IMR-90 (cell line): Measurements from ENCODE around the gene NCLN. TPM values are rescaled to one million over a fixed set of nuclear protein-coding genes. Genes with fewer than 3 reads are reported as not detected.

Source experiments
- ATAC-seq: fragments of 200-7000 bp; cut with Tn5 transposase; 2 replicates; pipeline ENCODE4 v1.9.1; 2020; ENCODE audit warnings: low read depth, mild to moderate bottlenecking, moderate library complexity
- BruUV-seq: library from RNA; stranded (reverse); fragments of 400-500 nt; replicated peaks from 2 replicates; lab custom pipeline; 2021; lab: Mats Ljungman, UMichigan
- CTCF ChIA-PET: fragments of 300-600 bp; formaldehyde crosslinking; extraction: SDS; loops from one replicate; lab custom pipeline; 2021; ENCODE audit warnings: antibody characterized with exemption; lab: Yijun Ruan, JAX
- POLR2A ChIA-PET: fragments of 300-600 bp; sonication (Branson Sonifier 250); formaldehyde crosslinking; loops from one replicate; lab custom pipeline; 2022; ENCODE audit warnings: antibody characterized with exemption; ENCODE audit not compliant: unreplicated experiment; lab: Charles Lee
- DNase-seq: peaks from one replicate; pipeline ENCODE4 v3.0.0; 2013
- H2AFZ ChIP-seq: replicated peaks from 2 replicates; pipeline ENCODE3; 2013; ENCODE audit warnings: low read length, mild to moderate bottlenecking; ENCODE audit not compliant: poor library complexity
- H2AK5ac ChIP-seq: 2 replicates; pipeline ENCODE4 v1.6.1; 2013; ENCODE audit warnings: low read depth, low read length, inconsistent platforms
- H2AK9ac ChIP-seq: replicated peaks from 2 replicates; pipeline ENCODE3; 2013; ENCODE audit warnings: mild to moderate bottlenecking, low read depth, low read length, moderate library complexity; ENCODE audit not compliant: poor library complexity
- H2BK120ac ChIP-seq: 2 replicates; pipeline ENCODE4 v1.6.1; 2013; ENCODE audit warnings: low read depth, low read length, inconsistent platforms
- H2BK15ac ChIP-seq: 3 replicates; pipeline ENCODE4 v1.6.1; 2013; ENCODE audit warnings: low read depth, low read length, inconsistent platforms
- H2BK20ac ChIP-seq: 2 replicates; pipeline ENCODE4 v1.6.1; 2013; ENCODE audit warnings: low read depth, mild to moderate bottlenecking, inconsistent platforms, low read length, moderate library complexity
- H2BK5ac ChIP-seq: 2 replicates; pipeline ENCODE4 v1.6.1; 2013; ENCODE audit warnings: mild to moderate bottlenecking, low read depth, low read length, inconsistent platforms; ENCODE audit not compliant: poor library complexity, severe bottlenecking
- H3K14ac ChIP-seq: replicated peaks from 2 replicates; pipeline ENCODE4 v1.6.1; 2013; ENCODE audit warnings: low read depth, low read length, inconsistent platforms
- H3K18ac ChIP-seq: 2 replicates; pipeline ENCODE4 v1.6.1; 2013; ENCODE audit warnings: low read depth, low read length, control low read depth
- H3K23ac ChIP-seq: 2 replicates; pipeline ENCODE4 v1.6.1; 2013; ENCODE audit warnings: low read depth, low read length, inconsistent platforms
- H3K27ac ChIP-seq: 2 replicates; pipeline ENCODE4 v1.5.1; 2013; ENCODE audit warnings: mild to moderate bottlenecking, control low read depth, low read length; ENCODE audit not compliant: insufficient read depth
- H3K27me3 ChIP-seq: 2 replicates; pipeline ENCODE4 v1.6.1; 2013; ENCODE audit warnings: low read length; ENCODE audit not compliant: control insufficient read depth, insufficient read depth
- H3K36me3 ChIP-seq: 2 replicates; pipeline ENCODE4 v1.6.1; 2013; ENCODE audit warnings: low read length, mixed read lengths; ENCODE audit not compliant: control insufficient read depth, insufficient read depth
- H3K4ac ChIP-seq: 2 replicates; pipeline ENCODE4 v1.6.1; 2013; ENCODE audit warnings: low read depth, low read length, inconsistent platforms
- H3K4me1 ChIP-seq: 2 replicates; pipeline ENCODE4 v1.6.1; 2013; ENCODE audit warnings: low read length, mixed read lengths; ENCODE audit not compliant: control insufficient read depth, insufficient read depth
- H3K4me2 ChIP-seq: 2 replicates; pipeline ENCODE4 v1.6.1; 2013; ENCODE audit warnings: low read depth, mild to moderate bottlenecking, control low read depth, low read length, moderate library complexity
- H3K4me3 ChIP-seq: 2 replicates; pipeline ENCODE4 v1.5.1; 2013; ENCODE audit warnings: low read depth, mild to moderate bottlenecking, control low read depth, low read length, moderate library complexity; ENCODE audit not compliant: insufficient read depth
- H3K56ac ChIP-seq: 2 replicates; pipeline ENCODE4 v1.6.1; 2013; ENCODE audit warnings: low read length, inconsistent platforms; ENCODE audit not compliant: insufficient read depth; ENCODE audit errors: extremely low read depth
- H3K79me1 ChIP-seq, 2 experiments: 2 replicates each; pipeline ENCODE4 v1.6.1; 2013; ENCODE audit warnings: low read length in 2 of 2, inconsistent platforms in 1 of 2, low read depth in 1 of 2
- H3K9ac ChIP-seq: 2 replicates; pipeline ENCODE4 v1.6.1; 2013; ENCODE audit warnings: low read depth, low read length, control low read depth
- H3K9me1 ChIP-seq: 2 replicates; pipeline ENCODE4 v1.6.1; 2013; ENCODE audit warnings: low read length, inconsistent platforms; ENCODE audit not compliant: insufficient read depth
- H3K9me3 ChIP-seq: 2 replicates; pipeline ENCODE4 v1.6.1; 2013; ENCODE audit warnings: low read length; ENCODE audit not compliant: control insufficient read depth, insufficient read depth
- H4K20me1 ChIP-seq: 2 replicates; pipeline ENCODE4 v1.6.1; 2013; ENCODE audit warnings: low read length, inconsistent platforms; ENCODE audit not compliant: insufficient read depth
- H4K5ac ChIP-seq: 2 replicates; pipeline ENCODE4 v1.6.1; 2013; ENCODE audit warnings: mild to moderate bottlenecking, low read depth, low read length, control low read depth
- H4K8ac ChIP-seq, 2 experiments: 2 replicates each; pipeline ENCODE4 v1.6.1; 2013; ENCODE audit warnings: low read depth in 2 of 2, low read length in 2 of 2, control low read depth in 1 of 2, inconsistent platforms in 1 of 2
- H4K91ac ChIP-seq: 2 replicates; pipeline ENCODE4 v1.6.1; 2013; ENCODE audit warnings: low read depth, low read length, inconsistent platforms; ENCODE audit not compliant: insufficient read depth
- FOS ChIP-seq: fragments of 150-350 bp; IDR thresholded peaks from 2 replicates; pipeline ENCODE4 v1.6.1; 2016; ENCODE audit warnings: low read depth, low read length
- MXI1 ChIP-seq: IDR thresholded peaks from 2 replicates; pipeline ENCODE4 v1.6.1; 2012; ENCODE audit warnings: low read depth, mild to moderate bottlenecking, low read length, moderate library complexity, borderline replicate concordance
- NFE2L2 ChIP-seq: fragments of 150-350 bp; IDR thresholded peaks from 2 replicates; pipeline ENCODE4 v1.6.1; 2016; ENCODE audit warnings: low read depth, mild to moderate bottlenecking, low read length
- POLR2A ChIP-seq: IDR thresholded peaks from 2 replicates; pipeline ENCODE4 v1.6.1; 2012; ENCODE audit warnings: mild to moderate bottlenecking, low read depth, low read length
- RAD21 ChIP-seq: IDR thresholded peaks from 2 replicates; pipeline ENCODE4 v1.6.1; 2012; ENCODE audit warnings: low read length, improper control_type of control experiment
- RCOR1 ChIP-seq: IDR thresholded peaks from 2 replicates; pipeline ENCODE4 v1.6.1; 2012; ENCODE audit warnings: mild to moderate bottlenecking, low read length, improper control_type of control experiment; ENCODE audit not compliant: insufficient replicate concordance
- SMC3 ChIP-seq: fragments of 150-350 bp; IDR thresholded peaks from 2 replicates; pipeline ENCODE4 v1.6.1; 2016; ENCODE audit warnings: low read depth, mild to moderate bottlenecking, antibody characterized with exemption, low read length, moderate library complexity
- WGBS, 2 experiments: methylation state at CpG; one replicate each; pipeline versions ENCODE4 v1.1.5 to v1.1.7; 2013; ENCODE audit warnings: missing lambda C conversion rate in 2 of 2; ENCODE audit not compliant: insufficient read length in 1 of 2; ENCODE audit errors: extremely low coverage in 2 of 2; 5-methylcytosine and 5-hydroxymethylcytosine counted together
- dilution Hi-C: fragments of 300-500 bp; cut with HindIII; formaldehyde crosslinking; loops from one replicate; pipeline ENCODE4 v1.14.3; 2018; ENCODE audit warnings: low sequenced_read_pairs; ENCODE audit not compliant: unreplicated experiment
- in situ Hi-C: fragments of 300-500 bp; cut with MboI; formaldehyde crosslinking; loops from 3 replicates; pipeline ENCODE4 v1.14.3; 2019; ENCODE audit warnings: low sequenced_read_pairs, inconsistent platforms, mixed read lengths
- intact Hi-C: fragments of 100-400 bp; cut with micrococcal nuclease; formaldehyde crosslinking; loops from 2 replicates; pipeline ENCODE4 v1.10.0; 2022
- polyA plus RNA-seq, 3 experiments: library from polyadenylated mRNA; depleted of rRNA; stranded (reverse); fragments of >200 nt; gene quantifications; 2 replicates each; pipeline ENCODE4 v1.2.3, GENCODE V29; 2012; ENCODE audit warnings: low replicate concordance in 1 of 3
- total RNA-seq: library from RNA; depleted of rRNA; stranded (reverse); fragments of >200 nt; gene quantifications from 2 replicates; pipeline ENCODE4 v1.2.3, GENCODE V29; 2012
- TF ChIP-seq, protein P1 (sequence below): fragments of 150-350 bp; IDR thresholded peaks from 2 replicates; pipeline ENCODE4 v1.6.1; 2017; ENCODE audit warnings: mild to moderate bottlenecking, antibody characterized with exemption, low read length, low read depth
- TF ChIP-seq, protein P2 (sequence below): conservative IDR thresholded peaks from 2 replicates; pipeline ENCODE4 v1.5.1; 2012; ENCODE audit warnings: mild to moderate bottlenecking, low read depth, low read length, improper control_type of control experiment
- TF ChIP-seq, protein P3 (sequence below): fragments of 150-350 bp; IDR thresholded peaks from 2 replicates; pipeline ENCODE4 v1.6.1; 2016; ENCODE audit warnings: low read depth, mild to moderate bottlenecking, low read length, moderate library complexity, borderline replicate concordance

NCLN gene
- total and polyA plus RNA-seq, 2 of the 4 experiments (the other 2 are of a cell fraction) = 32.8 to 90.8 TPM

DNA sequence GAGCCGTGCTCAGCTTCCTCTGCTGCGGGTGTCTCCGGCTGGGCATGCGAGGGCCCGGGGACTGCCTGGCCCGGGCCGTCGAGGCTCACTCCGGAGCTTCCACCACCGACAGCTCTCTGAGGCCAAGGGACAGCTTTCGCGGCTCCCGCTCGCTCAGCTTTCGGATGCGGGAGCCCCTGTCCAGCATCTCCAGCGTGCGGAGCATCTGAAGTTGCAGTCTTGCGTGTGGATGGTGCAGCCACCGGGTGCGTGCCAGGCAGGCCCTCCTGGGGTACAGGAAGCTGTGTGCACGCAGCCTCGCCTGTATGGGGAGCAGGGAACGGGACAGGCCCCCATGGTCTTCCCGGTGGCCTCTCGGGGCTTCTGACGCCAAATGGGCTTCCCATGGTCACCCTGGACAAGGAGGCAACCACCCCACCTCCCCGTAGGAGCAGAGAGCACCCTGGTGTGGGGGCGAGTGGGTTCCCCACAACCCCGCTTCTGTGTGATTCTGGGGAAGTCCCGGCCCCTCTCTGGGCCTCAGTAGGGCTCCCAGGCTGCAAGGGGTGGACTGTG lies 5.9 kb upstream of the NCLN start:
- peaks cover 0 to 5% of the 10 kb centered on the region in 2 experiments; a peak in 1 of 4 replicates for H3K79me1 ChIP-seq
- dilution Hi-C loops = no loop called here
- no peak overlapping the region for H3K4me3 ChIP-seq
- 93% methylated on average over 21 of the region's 31 CpGs; no CpG with 5 or more reads in 1 of the 2 experiments for WGBS, 2 experiments
- ATAC-seq = no peak
- no peak overlapping the region for H4K5ac ChIP-seq
- H2AK9ac ChIP-seq = no peak overlapping the region
- no peaks in the 10 kb centered on the region for H3K9me3 ChIP-seq
- H2BK20ac ChIP-seq = no peak overlapping the region
- no peak overlapping the region for H3K27ac ChIP-seq
- H4K91ac ChIP-seq = no peak overlapping the region
- no peak overlapping the region for H2BK5ac ChIP-seq
- H3K27me3 ChIP-seq = no peaks in the 10 kb centered on the region
- no peak overlapping the region for H2AFZ ChIP-seq
- no TSS peak for BruUV-seq
- H3K36me3 ChIP-seq = no peaks in the 10 kb centered on the region
- H4K8ac ChIP-seq = no peak overlapping the region
- no peak overlapping the region for H2BK120ac ChIP-seq
- H3K4me1 ChIP-seq = peaks cover 11% of the 10 kb centered on the region
- in situ Hi-C loops = no loop called here
- intact Hi-C loops = no loop called here
- peaks cover 10% of the 10 kb centered on the region; the same call in 1 of the 2 replicates for H3K9me1 ChIP-seq
- H3K23ac ChIP-seq = no peak overlapping the region
- H3K56ac ChIP-seq = no peak overlapping the region
- H2AK5ac ChIP-seq = no peak overlapping the region
- H3K4me2 ChIP-seq = no peak overlapping the region
- TF ChIP-seq, protein P1, sequence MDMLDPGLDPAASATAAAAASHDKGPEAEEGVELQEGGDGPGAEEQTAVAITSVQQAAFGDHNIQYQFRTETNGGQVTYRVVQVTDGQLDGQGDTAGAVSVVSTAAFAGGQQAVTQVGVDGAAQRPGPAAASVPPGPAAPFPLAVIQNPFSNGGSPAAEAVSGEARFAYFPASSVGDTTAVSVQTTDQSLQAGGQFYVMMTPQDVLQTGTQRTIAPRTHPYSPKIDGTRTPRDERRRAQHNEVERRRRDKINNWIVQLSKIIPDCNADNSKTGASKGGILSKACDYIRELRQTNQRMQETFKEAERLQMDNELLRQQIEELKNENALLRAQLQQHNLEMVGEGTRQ = no peak
- no peak for TF ChIP-seq RAD21
- TF ChIP-seq RCOR1 = no peak
- no peak for TF ChIP-seq MXI1
- TF ChIP-seq, protein P2, sequence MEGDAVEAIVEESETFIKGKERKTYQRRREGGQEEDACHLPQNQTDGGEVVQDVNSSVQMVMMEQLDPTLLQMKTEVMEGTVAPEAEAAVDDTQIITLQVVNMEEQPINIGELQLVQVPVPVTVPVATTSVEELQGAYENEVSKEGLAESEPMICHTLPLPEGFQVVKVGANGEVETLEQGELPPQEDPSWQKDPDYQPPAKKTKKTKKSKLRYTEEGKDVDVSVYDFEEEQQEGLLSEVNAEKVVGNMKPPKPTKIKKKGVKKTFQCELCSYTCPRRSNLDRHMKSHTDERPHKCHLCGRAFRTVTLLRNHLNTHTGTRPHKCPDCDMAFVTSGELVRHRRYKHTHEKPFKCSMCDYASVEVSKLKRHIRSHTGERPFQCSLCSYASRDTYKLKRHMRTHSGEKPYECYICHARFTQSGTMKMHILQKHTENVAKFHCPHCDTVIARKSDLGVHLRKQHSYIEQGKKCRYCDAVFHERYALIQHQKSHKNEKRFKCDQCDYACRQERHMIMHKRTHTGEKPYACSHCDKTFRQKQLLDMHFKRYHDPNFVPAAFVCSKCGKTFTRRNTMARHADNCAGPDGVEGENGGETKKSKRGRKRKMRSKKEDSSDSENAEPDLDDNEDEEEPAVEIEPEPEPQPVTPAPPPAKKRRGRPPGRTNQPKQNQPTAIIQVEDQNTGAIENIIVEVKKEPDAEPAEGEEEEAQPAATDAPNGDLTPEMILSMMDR = no peak
- TF ChIP-seq, protein P3, sequence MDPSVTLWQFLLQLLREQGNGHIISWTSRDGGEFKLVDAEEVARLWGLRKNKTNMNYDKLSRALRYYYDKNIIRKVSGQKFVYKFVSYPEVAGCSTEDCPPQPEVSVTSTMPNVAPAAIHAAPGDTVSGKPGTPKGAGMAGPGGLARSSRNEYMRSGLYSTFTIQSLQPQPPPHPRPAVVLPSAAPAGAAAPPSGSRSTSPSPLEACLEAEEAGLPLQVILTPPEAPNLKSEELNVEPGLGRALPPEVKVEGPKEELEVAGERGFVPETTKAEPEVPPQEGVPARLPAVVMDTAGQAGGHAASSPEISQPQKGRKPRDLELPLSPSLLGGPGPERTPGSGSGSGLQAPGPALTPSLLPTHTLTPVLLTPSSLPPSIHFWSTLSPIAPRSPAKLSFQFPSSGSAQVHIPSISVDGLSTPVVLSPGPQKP = no peak
- no peak for TF ChIP-seq POLR2A
- TF ChIP-seq SMC3 = no peak
- TF ChIP-seq NFE2L2 = no peak
- TF ChIP-seq FOS = no peak
- no peak for DNase-seq
- no peak overlapping the region for H2BK15ac ChIP-seq
- no peak overlapping the region for H3K9ac ChIP-seq
- ChIA-PET CTCF (no interaction called here), POLR2A (no interaction called here)
- no peak overlapping the region for H3K14ac ChIP-seq
- H4K20me1 ChIP-seq = no peaks in the 10 kb centered on the region
- H3K4ac ChIP-seq = no peak overlapping the region
- H3K18ac ChIP-seq = no peak overlapping the region
